ENCODE results near the gene EYS.
"Not testable (repeated sequence)": the region's sequence is repeated elsewhere in the genome, so short reads cannot be mapped to it uniquely, and the experiment has no call there.

The EYS gene

DNA sequence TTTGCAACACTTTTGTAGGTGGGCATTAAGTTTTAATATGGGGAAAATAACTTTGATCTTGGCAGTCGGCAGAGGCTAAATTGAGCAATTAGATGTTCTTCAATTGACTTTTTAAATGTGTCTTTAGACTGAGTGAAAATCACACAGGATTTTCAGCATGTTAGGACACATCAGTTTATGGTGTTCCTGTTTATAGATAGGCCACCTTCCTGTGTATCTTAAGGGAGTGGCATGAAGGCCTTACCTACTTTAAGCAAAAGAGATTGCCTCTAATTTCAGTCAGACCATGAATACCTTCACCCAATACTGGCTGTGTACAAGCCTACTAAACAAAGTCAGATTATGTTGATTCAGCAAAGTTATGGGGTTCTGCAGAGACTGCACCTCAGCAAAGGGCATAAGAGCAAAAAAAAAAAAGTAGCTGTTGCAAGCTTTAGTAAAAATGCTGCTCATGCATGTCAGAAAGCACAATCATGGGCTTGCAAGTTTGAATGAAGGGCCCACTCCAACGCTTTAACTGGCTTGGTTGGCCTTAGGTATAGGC, 1223.0 kb downstream of the EYS start:
- H3K4me1 ChIP-seq (ENCODE audit: control insufficient read depth in 1 of 2, insufficient read depth in 2 of 2, low read length in 2 of 2): no peaks in the 10 kb centered on the region
- H3K27ac ChIP-seq (ENCODE audit: low read depth, low read length): no peak overlapping the region
- no peaks in the 10 kb centered on the region for H3K9me3 ChIP-seq (ENCODE audit: control insufficient read depth in 1 of 2, low read length in 2 of 2)
- H3K4me3 ChIP-seq (ENCODE audit: low read depth in 1 of 2, low read length in 2 of 2): no peak overlapping the region
- no peak overlapping the region for H3K9ac ChIP-seq (ENCODE audit: low read depth in 1 of 2, low read length in 2 of 2)
- H3K27me3 ChIP-seq (ENCODE audit: control insufficient read depth in 1 of 2, insufficient read depth in 2 of 2, low read length in 2 of 2): no peaks in the 10 kb centered on the region
- H3K36me3 ChIP-seq (ENCODE audit: control insufficient read depth in 1 of 2, insufficient read depth in 2 of 2, low read length in 2 of 2): no peaks in the 10 kb centered on the region

DNA sequence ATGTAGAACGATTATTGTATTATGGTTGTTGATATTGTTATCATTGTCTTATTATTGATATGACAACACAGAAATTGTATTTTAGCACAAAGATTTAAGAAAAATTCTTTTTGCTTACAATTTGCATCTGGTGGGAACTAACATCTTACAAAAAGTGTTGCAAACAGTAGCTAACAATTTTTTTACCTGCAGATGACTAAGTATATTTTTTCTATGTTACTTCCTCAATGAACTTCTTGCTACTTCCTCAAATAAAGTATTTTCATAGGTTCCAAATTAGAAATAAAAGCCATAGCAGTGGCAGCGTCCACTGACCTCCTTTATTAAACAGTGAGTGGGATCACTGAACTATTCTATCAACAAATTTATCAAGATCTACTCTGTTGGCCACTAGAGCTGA, 1224.4 kb downstream of the EYS start:
- no peaks in the 10 kb centered on the region for H3K27me3 ChIP-seq (ENCODE audit: control insufficient read depth in 1 of 2, insufficient read depth in 2 of 2, low read length in 2 of 2)
- no peak overlapping the region for H3K27ac ChIP-seq (ENCODE audit: low read depth, low read length)
- no peaks in the 10 kb centered on the region for H3K9me3 ChIP-seq (ENCODE audit: control insufficient read depth in 1 of 2, low read length in 2 of 2)
- no peaks in the 10 kb centered on the region for H3K36me3 ChIP-seq (ENCODE audit: control insufficient read depth in 1 of 2, insufficient read depth in 2 of 2, low read length in 2 of 2)
- no peaks in the 10 kb centered on the region for H3K4me1 ChIP-seq (ENCODE audit: control insufficient read depth in 1 of 2, insufficient read depth in 2 of 2, low read length in 2 of 2)
- H3K4me3 ChIP-seq (ENCODE audit: low read depth in 1 of 2, low read length in 2 of 2): no peak overlapping the region
- no peak overlapping the region for H3K9ac ChIP-seq (ENCODE audit: low read depth in 1 of 2, low read length in 2 of 2)

GRCh38 chr6:64479134-64479533, 1227.9 kb downstream of the EYS start:
- Histone ChIP-seq H3K27me3 (ENCODE audit: control insufficient read depth in 1 of 2, insufficient read depth in 2 of 2, low read length in 2 of 2) (no peaks in the 10 kb centered on the region), H3K4me1 (ENCODE audit: control insufficient read depth in 1 of 2, insufficient read depth in 2 of 2, low read length in 2 of 2) (no peaks in the 10 kb centered on the region), H3K9me3 (ENCODE audit: control insufficient read depth in 1 of 2, low read length in 2 of 2) (no peaks in the 10 kb centered on the region), H3K36me3 (ENCODE audit: control insufficient read depth in 1 of 2, insufficient read depth in 2 of 2, low read length in 2 of 2) (no peaks in the 10 kb centered on the region), H3K27ac (ENCODE audit: low read depth, low read length) (no peak overlapping the region), H3K4me3 (ENCODE audit: low read depth in 1 of 2, low read length in 2 of 2) (no peak overlapping the region), H3K9ac (ENCODE audit: low read depth in 1 of 2, low read length in 2 of 2) (no peak overlapping the region)

DNA sequence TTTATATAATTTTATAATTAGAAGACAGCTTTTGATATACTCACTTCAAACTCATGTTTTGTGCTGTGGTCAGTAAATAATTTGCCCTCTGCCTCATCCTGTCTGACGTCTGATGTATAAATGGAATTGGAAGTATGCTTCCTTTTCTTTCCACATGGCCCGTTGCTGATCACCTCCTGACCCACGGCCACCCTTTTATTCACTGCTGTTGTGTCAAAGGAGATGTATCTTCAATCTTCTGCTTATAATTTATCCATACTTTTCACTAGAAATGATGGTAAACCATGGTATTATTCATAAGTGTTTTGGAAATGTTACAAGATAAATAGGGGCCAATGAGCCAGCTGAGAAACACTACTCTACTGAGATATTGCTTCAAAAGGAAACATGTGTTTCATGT, 1229.6 kb downstream of the EYS start:
- Histone ChIP-seq H3K27ac (ENCODE audit: low read depth, low read length) (no peak overlapping the region), H3K36me3 (ENCODE audit: control insufficient read depth in 1 of 2, insufficient read depth in 2 of 2, low read length in 2 of 2) (no peaks in the 10 kb centered on the region), H3K4me3 (ENCODE audit: low read depth in 1 of 2, low read length in 2 of 2) (no peak overlapping the region), H3K9ac (ENCODE audit: low read depth in 1 of 2, low read length in 2 of 2) (no peak overlapping the region), H3K9me3 (ENCODE audit: control insufficient read depth in 1 of 2, low read length in 2 of 2) (no peaks in the 10 kb centered on the region), H3K27me3 (ENCODE audit: control insufficient read depth in 1 of 2, insufficient read depth in 2 of 2, low read length in 2 of 2) (no peaks in the 10 kb centered on the region), H3K4me1 (ENCODE audit: control insufficient read depth in 1 of 2, insufficient read depth in 2 of 2, low read length in 2 of 2) (no peaks in the 10 kb centered on the region)

DNA sequence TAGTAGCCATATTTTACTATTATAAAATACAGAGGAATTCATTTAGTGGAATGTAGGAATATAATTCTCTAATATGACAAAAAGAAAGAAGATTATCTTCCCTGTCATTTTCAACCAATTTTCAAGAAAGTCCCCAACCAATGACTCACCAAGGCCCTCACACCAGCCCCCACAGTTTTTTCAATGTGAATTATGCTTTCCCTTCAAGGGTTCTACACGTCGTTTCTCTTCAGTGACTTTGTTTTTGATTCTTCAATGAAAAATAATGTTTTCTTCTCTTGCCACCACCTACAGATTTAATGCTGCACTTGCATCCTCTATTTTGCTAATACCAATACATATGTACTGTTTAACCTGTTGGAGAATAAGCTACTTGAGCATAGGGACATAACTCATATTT, 1230.1 kb downstream of the EYS start:
- no peaks in the 10 kb centered on the region for H3K4me1 ChIP-seq (ENCODE audit: control insufficient read depth in 1 of 2, insufficient read depth in 2 of 2, low read length in 2 of 2)
- H3K9me3 ChIP-seq (ENCODE audit: control insufficient read depth in 1 of 2, low read length in 2 of 2): no peaks in the 10 kb centered on the region
- H3K27me3 ChIP-seq (ENCODE audit: control insufficient read depth in 1 of 2, insufficient read depth in 2 of 2, low read length in 2 of 2): no peaks in the 10 kb centered on the region
- H3K36me3 ChIP-seq (ENCODE audit: control insufficient read depth in 1 of 2, insufficient read depth in 2 of 2, low read length in 2 of 2): no peaks in the 10 kb centered on the region
- H3K27ac ChIP-seq (ENCODE audit: low read depth, low read length): no peak overlapping the region
- no peak overlapping the region for H3K9ac ChIP-seq (ENCODE audit: low read depth in 1 of 2, low read length in 2 of 2)
- H3K4me3 ChIP-seq (ENCODE audit: low read depth in 1 of 2, low read length in 2 of 2): no peak overlapping the region

DNA sequence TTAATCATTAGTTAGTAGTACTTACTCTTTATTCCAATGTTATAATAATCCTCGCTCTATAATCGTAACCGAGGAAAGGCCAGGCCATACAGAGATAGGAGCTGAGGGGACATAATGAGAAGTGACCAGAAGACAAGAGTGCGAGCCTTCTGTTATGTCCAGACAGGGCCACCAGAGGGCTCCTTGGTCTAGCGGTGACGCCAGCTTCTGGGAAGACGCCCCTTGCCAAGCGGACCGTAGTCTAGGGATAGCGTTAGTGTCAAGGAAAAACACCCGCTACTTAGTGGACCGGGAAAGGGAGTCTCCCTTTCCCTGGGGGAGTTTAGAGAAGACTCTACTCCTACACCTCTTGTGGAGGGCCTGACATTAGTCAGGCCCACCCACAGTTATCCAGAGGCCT, 1237.6 kb downstream of the EYS start:
- H3K36me3 ChIP-seq (ENCODE audit: control insufficient read depth in 1 of 2, insufficient read depth in 2 of 2, low read length in 2 of 2); H3K9me3 ChIP-seq (ENCODE audit: control insufficient read depth in 1 of 2, low read length in 2 of 2); H3K27ac ChIP-seq (ENCODE audit: low read depth, low read length); H3K4me3 ChIP-seq (ENCODE audit: low read depth in 1 of 2, low read length in 2 of 2); H3K4me1 ChIP-seq (ENCODE audit: control insufficient read depth in 1 of 2, insufficient read depth in 2 of 2, low read length in 2 of 2); H3K9ac ChIP-seq (ENCODE audit: low read depth in 1 of 2, low read length in 2 of 2); H3K27me3 ChIP-seq (ENCODE audit: control insufficient read depth in 1 of 2, insufficient read depth in 2 of 2, low read length in 2 of 2): not testable (repeated sequence)

GRCh38 chr6:64467656-64468055, 1239.4 kb downstream of the EYS start:
- H3K9ac ChIP-seq (ENCODE audit: low read depth in 1 of 2, low read length in 2 of 2): no peak overlapping the region
- no peaks in the 10 kb centered on the region for H3K27me3 ChIP-seq (ENCODE audit: control insufficient read depth in 1 of 2, insufficient read depth in 2 of 2, low read length in 2 of 2)
- no peaks in the 10 kb centered on the region for H3K36me3 ChIP-seq (ENCODE audit: control insufficient read depth in 1 of 2, insufficient read depth in 2 of 2, low read length in 2 of 2)
- H3K9me3 ChIP-seq (ENCODE audit: control insufficient read depth in 1 of 2, low read length in 2 of 2): peaks cover 8 to 9% of the 10 kb centered on the region in 2 donors
- H3K4me3 ChIP-seq (ENCODE audit: low read depth in 1 of 2, low read length in 2 of 2): no peak overlapping the region
- no peak overlapping the region for H3K27ac ChIP-seq (ENCODE audit: low read depth, low read length)
- H3K4me1 ChIP-seq (ENCODE audit: control insufficient read depth in 1 of 2, insufficient read depth in 2 of 2, low read length in 2 of 2): no peaks in the 10 kb centered on the region

DNA sequence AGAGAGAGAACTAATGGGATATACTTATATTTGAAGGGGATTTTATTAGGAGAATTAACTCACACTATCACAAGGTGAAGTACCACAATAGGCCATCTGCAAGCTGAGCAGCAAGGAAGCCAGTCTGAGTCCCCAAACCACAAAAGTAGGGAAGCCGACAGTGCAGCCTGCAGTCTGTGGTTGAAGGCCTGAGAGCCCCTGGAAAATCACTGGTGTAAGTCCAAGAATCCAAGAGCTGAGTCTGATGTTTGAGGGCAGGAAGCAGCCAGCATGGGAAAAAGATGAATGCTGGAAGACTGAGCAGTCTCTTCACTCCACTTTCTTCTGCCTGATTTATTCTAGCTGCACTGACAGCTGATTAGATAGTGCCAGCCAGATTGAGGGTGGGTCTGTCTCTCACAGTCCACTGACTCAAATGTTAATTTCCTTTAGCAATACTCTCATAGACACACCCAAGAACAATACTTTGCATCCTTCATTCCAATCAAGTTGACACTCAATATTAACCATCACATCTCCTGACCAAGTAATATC, 1247.5 kb downstream of the EYS start:
- H3K4me1 ChIP-seq (ENCODE audit: control insufficient read depth in 1 of 2, insufficient read depth in 2 of 2, low read length in 2 of 2): no peaks in the 10 kb centered on the region
- H3K9ac ChIP-seq (ENCODE audit: low read depth in 1 of 2, low read length in 2 of 2): no peak overlapping the region

GRCh38 chr6:64448101-64448500, 1258.9 kb downstream of the EYS start:
- not testable (repeated sequence) for H3K27ac ChIP-seq (ENCODE audit: low read depth, low read length); H3K36me3 ChIP-seq (ENCODE audit: control insufficient read depth in 1 of 2, insufficient read depth in 2 of 2, low read length in 2 of 2); H3K4me1 ChIP-seq (ENCODE audit: control insufficient read depth in 1 of 2, insufficient read depth in 2 of 2, low read length in 2 of 2); H3K4me3 ChIP-seq (ENCODE audit: low read depth in 1 of 2, low read length in 2 of 2); H3K9ac ChIP-seq (ENCODE audit: low read depth in 1 of 2, low read length in 2 of 2); H3K27me3 ChIP-seq (ENCODE audit: control insufficient read depth in 1 of 2, insufficient read depth in 2 of 2, low read length in 2 of 2); H3K9me3 ChIP-seq (ENCODE audit: control insufficient read depth in 1 of 2, low read length in 2 of 2)

More for the DNA sequence above, 1247.5 kb downstream of the EYS start:
- no peaks in the 10 kb centered on the region for H3K27me3 ChIP-seq (ENCODE audit: control insufficient read depth in 1 of 2, insufficient read depth in 2 of 2, low read length in 2 of 2)
- H3K36me3 ChIP-seq (ENCODE audit: control insufficient read depth in 1 of 2, insufficient read depth in 2 of 2, low read length in 2 of 2): no peaks in the 10 kb centered on the region
- H3K9me3 ChIP-seq (ENCODE audit: control insufficient read depth in 1 of 2, low read length in 2 of 2): peaks cover 0 to 2% of the 10 kb centered on the region in 2 donors
- H3K4me3 ChIP-seq (ENCODE audit: low read depth in 1 of 2, low read length in 2 of 2): no peak overlapping the region
- no peak overlapping the region for H3K27ac ChIP-seq (ENCODE audit: low read depth, low read length)

DNA sequence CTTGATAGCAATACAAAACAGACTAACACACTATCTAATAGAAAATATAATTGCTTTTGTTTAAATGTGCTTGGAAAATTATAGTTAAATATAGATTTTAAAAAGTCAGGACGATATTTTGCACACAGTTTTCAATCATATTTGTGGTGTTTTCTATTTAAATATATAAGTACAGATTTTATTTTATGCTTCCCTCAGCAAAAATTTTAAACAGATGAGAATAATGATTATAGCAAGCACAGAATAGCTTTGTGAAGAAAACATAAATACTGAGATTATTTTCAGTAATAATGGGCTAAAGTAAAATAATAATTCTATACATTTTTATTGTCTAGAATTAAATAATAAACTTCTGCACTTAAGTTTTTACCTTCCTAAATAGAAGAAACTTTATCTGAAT, 1262.0 kb downstream of the EYS start:
- Histone ChIP-seq H3K9ac (ENCODE audit: low read depth in 1 of 2, low read length in 2 of 2) (no peak overlapping the region), H3K27ac (ENCODE audit: low read depth, low read length) (no peak overlapping the region), H3K9me3 (ENCODE audit: control insufficient read depth in 1 of 2, low read length in 2 of 2) (peaks cover 3 to 11% of the 10 kb centered on the region in 2 donors), H3K4me1 (ENCODE audit: control insufficient read depth in 1 of 2, insufficient read depth in 2 of 2, low read length in 2 of 2) (no peaks in the 10 kb centered on the region), H3K36me3 (ENCODE audit: control insufficient read depth in 1 of 2, insufficient read depth in 2 of 2, low read length in 2 of 2) (no peaks in the 10 kb centered on the region), H3K27me3 (ENCODE audit: control insufficient read depth in 1 of 2, insufficient read depth in 2 of 2, low read length in 2 of 2) (no peaks in the 10 kb centered on the region), H3K4me3 (ENCODE audit: low read depth in 1 of 2, low read length in 2 of 2) (no peak overlapping the region)

- H3K9ac ChIP-seq (ENCODE audit: low read depth in 1 of 2, low read length in 2 of 2): no peak overlapping the region
- H3K36me3 ChIP-seq (ENCODE audit: control insufficient read depth in 1 of 2, insufficient read depth in 2 of 2, low read length in 2 of 2): no peaks in the 10 kb centered on the region
- H3K27ac ChIP-seq (ENCODE audit: low read depth, low read length): no peak overlapping the region
- no peak overlapping the region for H3K4me3 ChIP-seq (ENCODE audit: low read depth in 1 of 2, low read length in 2 of 2)
- H3K4me1 ChIP-seq (ENCODE audit: control insufficient read depth in 1 of 2, insufficient read depth in 2 of 2, low read length in 2 of 2): no peaks in the 10 kb centered on the region
- no peaks in the 10 kb centered on the region for H3K27me3 ChIP-seq (ENCODE audit: control insufficient read depth in 1 of 2, insufficient read depth in 2 of 2, low read length in 2 of 2)
- H3K9me3 ChIP-seq (ENCODE audit: control insufficient read depth in 1 of 2, low read length in 2 of 2): peaks cover 3 to 11% of the 10 kb centered on the region in 2 donors
Measured at GRCh38 chr6:64439274-64439673, 1267.8 kb downstream of the EYS start.
